ENCODE results near the gene DNM1.

DNM1 gene

DNA sequence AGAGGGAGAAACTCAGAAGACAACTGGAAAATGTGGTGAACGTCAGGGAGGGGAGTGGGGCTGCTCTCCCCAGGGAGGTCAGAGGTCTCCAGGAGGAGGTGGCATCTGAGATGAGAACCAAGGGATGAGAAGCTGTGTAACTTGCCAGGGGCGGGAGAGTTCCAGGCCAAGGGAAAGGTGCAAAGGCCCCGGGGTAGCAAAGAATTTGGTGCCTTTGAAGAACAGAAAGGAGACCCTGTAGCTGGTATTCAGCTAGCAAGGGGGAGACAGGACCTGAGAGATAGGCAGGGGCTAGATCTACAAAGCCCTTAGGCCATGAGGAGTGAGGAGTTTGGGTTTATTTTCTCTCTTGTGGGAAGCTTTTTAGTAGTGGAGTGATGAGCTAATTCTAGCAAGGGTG, 3.3 kb downstream of the DNM1 start:
- DNase-seq (ENCODE audit: extremely low read depth, low read depth), result no peak
- TF ChIP-seq, protein P1, sequence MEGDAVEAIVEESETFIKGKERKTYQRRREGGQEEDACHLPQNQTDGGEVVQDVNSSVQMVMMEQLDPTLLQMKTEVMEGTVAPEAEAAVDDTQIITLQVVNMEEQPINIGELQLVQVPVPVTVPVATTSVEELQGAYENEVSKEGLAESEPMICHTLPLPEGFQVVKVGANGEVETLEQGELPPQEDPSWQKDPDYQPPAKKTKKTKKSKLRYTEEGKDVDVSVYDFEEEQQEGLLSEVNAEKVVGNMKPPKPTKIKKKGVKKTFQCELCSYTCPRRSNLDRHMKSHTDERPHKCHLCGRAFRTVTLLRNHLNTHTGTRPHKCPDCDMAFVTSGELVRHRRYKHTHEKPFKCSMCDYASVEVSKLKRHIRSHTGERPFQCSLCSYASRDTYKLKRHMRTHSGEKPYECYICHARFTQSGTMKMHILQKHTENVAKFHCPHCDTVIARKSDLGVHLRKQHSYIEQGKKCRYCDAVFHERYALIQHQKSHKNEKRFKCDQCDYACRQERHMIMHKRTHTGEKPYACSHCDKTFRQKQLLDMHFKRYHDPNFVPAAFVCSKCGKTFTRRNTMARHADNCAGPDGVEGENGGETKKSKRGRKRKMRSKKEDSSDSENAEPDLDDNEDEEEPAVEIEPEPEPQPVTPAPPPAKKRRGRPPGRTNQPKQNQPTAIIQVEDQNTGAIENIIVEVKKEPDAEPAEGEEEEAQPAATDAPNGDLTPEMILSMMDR (IDR thresholded peaks at IDR 0.05; ENCODE audit: low read depth, low read length), result no peak

DNA sequence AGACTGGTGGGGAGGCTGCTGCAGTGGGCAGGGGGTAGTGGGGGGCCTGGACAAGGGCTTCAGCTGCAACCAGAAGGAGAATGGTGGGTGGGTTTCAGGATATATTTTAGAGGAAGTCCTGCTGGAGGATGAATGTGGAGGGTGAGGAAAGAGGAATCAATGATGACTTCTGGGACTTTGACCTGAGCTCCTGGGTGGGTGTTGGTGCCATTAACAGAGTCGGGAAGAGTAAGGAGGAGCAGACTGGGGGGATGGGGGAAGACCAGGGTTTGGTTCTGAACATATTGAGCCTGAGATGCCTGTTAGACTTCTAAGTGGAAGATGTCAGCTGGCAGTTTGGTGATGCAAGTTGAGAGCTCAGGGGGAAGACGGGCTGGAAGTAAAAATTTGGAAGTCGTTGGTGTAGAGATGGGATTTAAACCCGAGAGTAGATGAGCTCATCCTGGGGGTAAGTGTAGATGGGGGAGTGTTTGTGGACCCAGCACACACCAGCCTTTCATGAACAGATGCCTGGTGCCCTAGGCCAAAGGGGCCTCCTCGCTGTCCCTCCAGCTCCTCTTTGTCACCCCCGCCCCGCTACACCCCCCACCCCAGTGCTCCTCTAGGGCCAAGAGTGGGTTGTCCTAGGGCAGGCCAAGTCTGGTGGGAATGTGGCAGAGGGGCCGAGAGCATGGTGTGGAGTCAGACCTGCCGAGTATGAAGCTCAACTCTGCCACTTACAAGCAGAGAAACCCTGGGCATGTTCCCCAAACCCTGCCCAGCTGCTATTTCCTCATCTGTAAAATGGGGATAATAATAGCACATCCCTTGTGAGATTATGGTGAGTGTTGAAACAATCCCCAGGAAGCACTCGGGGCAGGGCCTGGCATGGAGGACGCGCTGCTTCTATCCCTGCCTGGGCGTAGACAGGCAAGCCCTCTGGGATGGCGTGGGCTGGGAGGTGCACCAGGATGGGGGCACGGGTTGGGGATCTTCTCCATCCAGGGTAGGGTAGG, 4.0 kb downstream of the DNM1 start:
- TF ChIP-seq, protein P1 (IDR thresholded peaks at IDR 0.05; ENCODE audit: low read depth, low read length), result no peak
- DNase-seq (ENCODE audit: extremely low read depth, low read depth), result no peak

DNA sequence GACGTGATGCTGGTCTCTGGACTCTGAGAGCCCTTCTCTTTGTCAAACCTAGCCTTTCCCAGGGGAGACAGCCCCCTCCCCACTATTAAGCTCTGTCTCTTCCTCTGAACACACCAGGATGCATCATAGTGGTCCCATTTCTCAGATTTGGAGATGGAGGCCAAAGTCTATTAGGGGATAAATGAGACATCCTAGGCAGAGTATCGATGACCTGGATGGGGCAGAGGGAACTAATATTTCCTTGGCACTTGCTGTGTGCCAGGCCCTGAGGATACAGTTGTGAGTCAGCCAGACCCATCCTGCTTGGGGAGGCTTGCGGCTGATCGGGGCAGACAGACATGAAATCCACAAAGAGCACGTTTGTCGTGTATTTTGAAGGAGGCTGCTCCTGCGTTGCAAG, 5.2 kb downstream of the DNM1 start:
- DNase-seq (ENCODE audit: extremely low read depth, low read depth), result no peak
- TF ChIP-seq, protein P1 (IDR thresholded peaks at IDR 0.05; ENCODE audit: low read depth, low read length), result no peak

DNA sequence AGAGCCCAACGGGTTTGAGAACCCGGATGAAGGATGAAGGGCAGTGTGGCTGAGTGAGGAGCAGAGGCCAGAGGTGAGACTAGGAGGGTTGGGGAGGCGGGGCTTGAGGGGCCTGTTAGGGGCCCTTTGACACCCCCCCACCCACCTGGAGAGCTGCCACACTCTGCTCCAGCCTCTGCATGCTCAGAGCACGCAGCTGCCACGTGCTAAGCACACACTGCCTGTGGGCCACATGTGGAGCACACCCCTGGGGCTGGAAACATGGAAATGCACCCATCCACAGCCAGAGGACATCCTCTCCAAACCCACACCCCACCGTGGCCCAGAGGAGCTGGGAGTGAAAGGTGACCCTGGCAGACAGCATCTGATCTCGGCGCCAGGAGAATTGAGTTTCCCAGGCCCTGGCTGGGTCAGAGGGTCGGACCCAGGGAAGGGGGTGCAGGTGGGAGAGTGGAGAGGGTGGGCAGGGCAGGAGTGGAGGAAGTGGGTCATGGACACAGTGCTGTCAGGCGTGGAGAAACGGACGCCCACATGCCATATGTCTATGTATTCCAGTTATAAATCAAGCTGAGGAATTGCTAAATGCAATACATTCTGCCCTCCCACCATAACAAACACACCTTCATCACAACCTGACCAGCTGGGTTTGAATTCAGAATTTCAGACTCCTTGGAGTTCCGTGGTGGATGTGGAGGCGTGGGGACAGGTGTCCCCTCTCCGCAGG, 5.9 kb downstream of the DNM1 start:
- no peak for DNase-seq (ENCODE audit: extremely low read depth, low read depth)
- TF ChIP-seq, protein P1 (IDR thresholded peaks at IDR 0.05; ENCODE audit: low read depth, low read length), result no peak

DNA sequence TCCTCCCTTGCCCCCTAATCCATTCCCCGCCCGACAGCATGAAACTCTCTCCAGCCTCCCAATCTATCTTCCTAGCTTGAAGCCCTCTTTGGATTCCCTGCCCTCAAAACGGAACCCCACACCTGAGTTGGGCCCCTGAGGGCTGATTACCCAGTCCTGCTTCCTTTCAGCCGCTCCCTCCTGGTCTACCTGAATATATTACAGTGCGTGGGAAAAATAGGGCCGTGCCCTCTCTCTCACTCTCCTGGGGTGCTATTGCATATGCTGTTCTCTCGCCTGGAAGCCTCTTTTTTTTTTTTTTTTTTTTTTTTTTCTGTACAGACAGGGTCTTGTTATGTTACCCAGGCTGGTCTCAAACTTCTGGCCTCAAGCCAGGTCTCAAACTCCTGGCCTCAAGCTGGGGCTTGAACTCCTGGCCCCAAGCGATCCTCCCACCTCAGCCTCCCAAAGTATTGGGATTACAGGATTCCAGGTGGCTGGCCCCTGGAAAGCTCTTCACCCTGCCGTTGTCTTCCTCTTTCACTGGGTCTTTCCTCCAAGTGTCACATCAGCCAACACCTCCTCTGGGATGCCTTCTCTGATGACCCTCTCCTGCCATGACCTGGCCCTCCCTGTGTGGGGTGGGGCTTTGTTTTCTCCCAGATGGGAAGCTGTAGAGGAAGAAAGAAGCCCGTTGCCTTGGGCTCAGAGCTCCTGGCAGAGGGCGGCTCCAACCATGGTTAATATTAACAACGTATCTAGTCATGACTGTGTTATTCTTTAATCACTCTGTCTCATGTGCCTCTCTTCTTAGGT, 8.2 kb downstream of the DNM1 start:
- DNase-seq (ENCODE audit: extremely low read depth, low read depth), result no peak
- TF ChIP-seq, protein P1 (IDR thresholded peaks at IDR 0.05; ENCODE audit: low read depth, low read length), result no peak

DNA sequence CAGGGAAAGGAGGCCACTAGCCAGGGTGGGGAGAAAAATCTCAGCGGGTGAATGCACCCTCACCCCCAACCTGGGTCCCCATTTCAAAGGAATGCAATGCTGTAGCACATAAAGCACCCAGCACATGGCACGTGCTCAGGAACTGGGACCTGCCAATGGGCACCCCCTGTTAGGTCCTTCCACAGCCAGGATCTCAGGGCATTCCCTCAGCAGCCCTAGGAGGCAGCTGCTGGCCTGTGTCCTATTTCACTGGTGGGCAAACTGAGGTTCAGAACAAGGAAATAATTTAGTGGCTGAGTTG, 8.8 kb downstream of the DNM1 start:
- DNase-seq (ENCODE audit: extremely low read depth, low read depth), result no peak
- TF ChIP-seq, protein P1 (IDR thresholded peaks at IDR 0.05; ENCODE audit: low read depth, low read length), result no peak

Data from AG09319 (cell line).